Measurements from ENCODE around the gene ENTPD2.

Gene ENTPD2

GRCh38 chr9:137078701-137079400, 25.0 kb upstream of the ENTPD2 start:
- no peak for DNase-seq

DNA sequence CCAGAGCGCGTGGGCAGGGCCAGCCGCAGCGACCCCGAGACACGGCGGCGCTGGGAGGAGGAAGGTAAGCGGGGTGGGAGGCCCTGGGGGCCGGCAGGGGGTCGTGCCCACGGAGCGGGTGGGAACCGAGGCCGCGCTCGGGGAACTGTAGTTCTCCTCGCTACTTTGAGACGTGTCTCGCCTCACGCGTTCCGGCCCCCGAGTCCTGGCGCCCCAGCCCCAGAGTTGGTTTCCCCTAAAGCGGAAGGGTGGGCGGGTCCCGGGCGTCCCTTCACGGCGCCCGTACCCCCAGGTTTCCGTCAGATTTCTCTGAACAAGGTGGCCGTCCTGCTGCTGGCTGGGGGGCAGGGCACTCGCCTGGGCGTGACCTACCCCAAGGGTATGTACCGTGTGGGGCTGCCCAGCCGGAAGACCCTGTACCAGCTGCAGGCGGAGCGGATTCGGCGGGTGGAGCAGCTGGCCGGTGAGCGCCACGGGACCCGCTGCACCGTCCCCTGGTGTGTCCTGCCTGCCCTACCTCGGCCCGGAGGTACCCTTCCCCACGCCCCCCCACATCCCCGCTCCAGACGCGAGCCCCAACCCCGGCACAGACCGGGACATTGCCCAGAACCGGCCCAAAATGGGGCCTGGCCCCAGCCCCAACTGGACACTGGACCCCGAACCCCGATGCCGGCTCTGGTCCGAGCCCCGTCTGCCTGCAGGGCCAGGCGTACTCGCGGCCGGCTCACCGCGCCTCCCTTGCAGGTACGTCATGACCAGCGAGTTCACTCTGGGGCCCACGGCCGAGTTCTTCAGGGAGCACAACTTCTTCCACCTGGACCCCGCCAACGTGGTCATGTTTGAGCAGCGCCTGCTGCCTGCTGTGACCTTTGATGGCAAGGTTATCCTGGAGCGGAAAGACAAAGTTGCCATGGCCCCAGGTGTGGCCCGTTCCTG, 24.2 kb upstream of the ENTPD2 start:
- DNase-seq, result no peak

- no peak for DNase-seq
Observed at GRCh38 chr9:137077010-137077747, 23.3 kb upstream of the ENTPD2 start, which contains the start of gene UAP1L1. Gene UAP1L1 (plus strand): TSS chr9:137077517. CDS start chr9:137077533, 16 bp downstream.

DNA sequence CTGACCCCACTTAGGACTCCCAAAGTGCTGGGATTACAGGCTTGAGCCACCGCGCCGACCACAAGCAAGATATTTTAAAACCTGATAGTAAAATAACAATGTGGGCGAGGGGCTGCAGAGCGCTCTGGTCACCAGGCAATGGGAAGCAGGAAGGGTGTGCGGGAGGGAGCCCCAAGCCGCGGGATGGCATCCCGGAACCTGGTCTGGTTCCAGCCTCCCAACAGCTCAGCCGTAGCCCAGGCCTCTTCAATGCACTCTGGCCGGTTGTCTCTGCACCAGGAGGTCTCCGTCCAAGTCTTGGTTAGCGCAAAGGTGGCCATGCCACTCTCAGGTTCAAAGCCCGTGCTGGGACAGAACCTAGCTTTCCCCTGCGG, 22.8 kb upstream of the ENTPD2 start:
- DNase-seq, result no peak

- DNase-seq, result no peak
Observed at GRCh38 chr9:137075275-137075775, 21.5 kb upstream of the ENTPD2 start.

- no peak for DNase-seq
Observed at GRCh38 chr9:137074657-137075274, 20.9 kb upstream of the ENTPD2 start.

GRCh38 chr9:137073992-137074399, 20.1 kb upstream of the ENTPD2 start:
- no peak for DNase-seq

GRCh38 chr9:137071282-137071681, 17.4 kb upstream of the ENTPD2 start:
- DNase-seq, result no peak

DNA sequence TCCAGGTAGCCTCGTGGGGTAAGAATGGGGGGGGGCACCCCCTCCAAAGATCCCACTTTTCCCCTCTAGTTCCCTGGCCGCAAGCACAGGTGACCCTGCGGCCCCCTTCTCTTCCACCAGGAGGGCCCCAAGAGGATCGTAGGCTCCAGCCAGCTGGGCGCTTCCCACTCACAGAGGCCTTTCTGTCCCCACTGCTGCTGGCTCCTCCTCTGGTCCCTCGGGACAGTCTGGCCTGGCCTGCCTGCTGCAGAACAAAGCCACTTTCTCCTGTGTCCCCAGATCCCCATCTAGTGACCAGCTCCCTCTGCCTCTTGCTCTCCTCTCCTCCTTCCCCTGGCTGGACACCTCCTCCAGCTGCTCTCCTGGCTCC, 17.0 kb upstream of the ENTPD2 start:
- DNase-seq, result peak; percentile 41

GRCh38 chr9:137070201-137070905, 16.5 kb upstream of the ENTPD2 start, which contains the start of gene SAPCD2:
Gene SAPCD2 (minus strand): TSS chr9:137070557. CDS start chr9:137070460, 97 bp downstream.
- peak; percentile 80 for DNase-seq

DNA sequence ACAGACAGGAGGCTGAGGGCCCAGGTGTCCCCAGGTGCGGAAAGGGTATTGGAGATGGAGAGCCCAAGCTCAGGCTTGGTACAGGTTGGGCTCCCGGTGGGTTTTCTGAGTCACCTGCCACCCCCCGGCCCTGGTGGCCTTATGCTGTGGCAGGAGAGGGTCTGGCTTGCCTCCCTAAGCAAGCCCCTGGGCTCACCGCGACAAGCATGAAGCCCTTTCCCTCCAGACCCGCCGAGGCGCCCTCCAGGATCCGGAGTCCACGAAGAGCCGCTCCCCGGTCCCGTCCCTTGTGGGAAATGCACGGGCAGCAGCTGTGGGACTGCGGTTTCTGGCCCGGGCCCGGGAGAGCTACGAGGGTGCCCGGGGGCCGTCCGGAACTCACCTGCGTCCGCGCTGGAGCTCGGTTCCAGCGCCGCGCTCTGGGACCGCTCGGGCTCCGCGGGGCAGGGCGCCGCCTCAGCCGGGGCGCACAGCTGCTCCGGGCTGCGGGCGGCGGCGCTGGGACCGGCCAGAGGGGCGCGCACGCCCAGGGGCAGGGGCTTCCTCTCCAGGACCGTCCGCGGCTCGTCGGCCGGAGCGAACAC, 15.7 kb upstream of the ENTPD2 start:
- no peak for DNase-seq

DNA sequence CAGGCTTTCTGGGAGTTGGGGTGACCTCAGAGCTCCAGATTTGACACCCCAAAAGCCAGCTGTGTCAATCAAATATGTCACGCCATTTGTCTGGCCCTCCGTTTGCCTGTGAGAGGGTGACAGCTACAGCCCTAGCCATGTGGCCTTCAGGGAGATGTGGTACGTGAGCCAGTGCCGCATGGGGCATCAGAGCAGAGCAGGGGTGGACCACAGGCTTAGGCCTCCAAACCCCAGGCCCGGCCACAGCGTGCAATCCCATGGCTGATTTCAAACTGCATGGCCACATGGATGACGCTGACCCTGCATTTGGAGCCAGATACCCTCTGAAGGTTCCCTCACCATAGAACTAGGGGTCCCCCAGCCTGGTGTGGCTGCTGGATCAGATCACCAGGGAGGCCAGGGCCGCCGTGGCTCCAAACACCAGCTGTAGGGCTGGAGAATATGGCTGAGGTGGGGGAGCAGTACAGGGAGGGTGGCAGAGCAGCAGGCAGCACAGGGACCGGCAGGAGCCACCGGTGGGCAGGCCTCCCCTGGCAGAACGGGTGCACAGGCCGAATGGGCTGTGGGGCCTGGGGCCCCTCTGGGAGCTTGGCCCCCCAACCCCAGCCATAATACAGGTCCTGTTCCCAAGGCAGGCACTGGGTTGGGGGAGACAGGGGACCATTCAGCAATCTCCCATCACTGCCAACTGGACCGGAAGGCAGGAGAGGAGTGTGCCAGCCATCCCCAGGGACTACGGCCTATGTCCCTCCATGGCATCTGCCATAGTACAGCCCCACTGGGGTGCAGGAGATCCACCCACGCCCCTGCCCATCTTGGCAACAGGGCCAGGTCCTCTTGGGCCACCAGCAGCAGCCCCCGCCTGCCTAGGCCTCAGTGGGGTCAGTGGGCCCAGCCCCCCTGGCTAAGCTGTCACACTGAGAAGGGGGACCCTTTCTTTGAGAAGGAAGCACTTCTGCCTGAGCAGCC, 15.0 kb upstream of the ENTPD2 start:
- DNase-seq, result no peak

- DNase-seq, result peak; percentile 35
Observed at GRCh38 chr9:137067860-137068538, 14.1 kb upstream of the ENTPD2 start.

GRCh38 chr9:137066096-137066861, 12.4 kb upstream of the ENTPD2 start:
- no peak for DNase-seq

GRCh38 chr9:137065336-137065967, 11.6 kb upstream of the ENTPD2 start:
- no peak for DNase-seq

GRCh38 chr9:137064880-137065164, 11.0 kb upstream of the ENTPD2 start:
- DNase-seq, result no peak

DNA sequence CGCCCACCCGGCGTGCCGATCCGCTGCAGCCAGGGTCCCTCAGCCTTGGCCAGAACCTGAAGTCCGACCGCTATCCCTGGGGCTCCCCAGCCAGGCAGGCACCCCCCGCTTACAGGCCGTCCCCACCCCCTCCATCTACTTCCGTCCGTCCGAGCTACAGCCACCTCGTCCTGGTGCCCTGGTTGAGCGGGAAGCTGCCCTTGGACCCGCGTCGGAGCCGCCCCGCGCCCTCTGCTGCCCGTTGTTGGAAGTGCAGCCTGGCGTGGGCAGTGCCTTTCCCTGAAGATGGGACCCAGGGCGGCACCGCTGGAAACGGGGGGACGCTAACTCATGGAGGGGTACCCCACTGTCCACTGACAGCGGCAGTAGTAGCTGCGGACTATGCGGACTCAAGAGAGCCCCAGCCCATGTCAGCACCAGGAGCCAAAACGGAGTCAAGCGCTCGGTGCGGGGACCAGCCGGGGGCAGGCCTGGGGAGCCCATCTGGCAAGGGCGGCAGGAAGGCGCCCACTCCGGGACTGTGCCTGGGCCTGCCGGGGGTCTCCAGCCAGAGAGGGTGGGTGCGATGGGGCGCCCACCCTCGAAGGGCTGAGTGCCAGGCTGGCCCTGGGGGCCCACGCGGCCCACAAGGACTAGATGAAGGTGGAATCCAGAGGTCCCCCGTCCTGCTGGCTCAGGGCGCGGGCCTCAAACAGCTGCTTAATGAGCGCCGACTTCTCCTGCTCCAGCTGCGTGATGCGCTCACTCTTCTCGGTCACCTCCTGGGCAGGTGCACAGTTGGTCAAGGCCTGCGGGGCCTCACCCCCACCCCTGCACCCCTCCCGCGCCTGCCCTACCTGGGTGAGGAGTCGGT, 10.4 kb upstream of the ENTPD2 start:
- no peak for DNase-seq

All from GF-D8 (cell line).